Measurements from ENCODE around the gene UPF3B. TPM values are rescaled to one million over a fixed set of nuclear protein-coding genes. Genes with fewer than 3 reads are reported as not detected.
"Not testable (repeated sequence)": the region's sequence is repeated elsewhere in the genome, so short reads cannot be mapped to it uniquely, and the experiment has no call there.

Gene UPF3B
- total RNA-seq, 1 donor from 2014 or later, result 10.9 TPM

GRCh38 chrX:119833905-119834304 lies 18.9 kb downstream of the UPF3B start:
- Mint-ChIP-seq H3K27me3 (ENCODE audit: unreplicated experiment) (peaks cover 3% of the 10 kb centered on the region), H3K9me3 (ENCODE audit: unreplicated experiment) (no peaks in the 10 kb centered on the region), H3K4me3 (ENCODE audit: unreplicated experiment) (no peak overlapping the region), H3K36me3 (ENCODE audit: unreplicated experiment) (no peaks in the 10 kb centered on the region), H3K27ac (ENCODE audit: unreplicated experiment) (no peak overlapping the region), H3K4me1 (ENCODE audit: low read depth, unreplicated experiment) (no peaks in the 10 kb centered on the region)
- DNase-seq, result no peak
- no peak for TF ChIP-seq CTCF (IDR thresholded peaks at IDR 0.05; ENCODE audit: partially characterized antibody, unreplicated experiment)

GRCh38 chrX:119828446-119828845 lies 24.3 kb downstream of the UPF3B start:
- H3K9me3 Mint-ChIP-seq (ENCODE audit: unreplicated experiment), result no peaks in the 10 kb centered on the region
- no peaks in the 10 kb centered on the region for H3K4me1 Mint-ChIP-seq (ENCODE audit: low read depth, unreplicated experiment)
- no peaks in the 10 kb centered on the region for H3K36me3 Mint-ChIP-seq (ENCODE audit: unreplicated experiment)
- peaks cover 1% of the 10 kb centered on the region for H3K27me3 Mint-ChIP-seq (ENCODE audit: unreplicated experiment)
- no peak for TF ChIP-seq CTCF (IDR thresholded peaks at IDR 0.05; ENCODE audit: partially characterized antibody, unreplicated experiment)
- DNase-seq, result no peak
- no peak overlapping the region for H3K4me3 Mint-ChIP-seq (ENCODE audit: unreplicated experiment)
- no peak overlapping the region for H3K27ac Mint-ChIP-seq (ENCODE audit: unreplicated experiment)

GRCh38 chrX:119826399-119826959 lies 26.3 kb downstream of the UPF3B start:
- no peak overlapping the region for H3K4me3 Mint-ChIP-seq (ENCODE audit: unreplicated experiment)
- no peak for TF ChIP-seq CTCF (IDR thresholded peaks at IDR 0.05; ENCODE audit: partially characterized antibody, unreplicated experiment)
- no peaks in the 10 kb centered on the region for H3K4me1 Mint-ChIP-seq (ENCODE audit: low read depth, unreplicated experiment)
- no peak overlapping the region for H3K27ac Mint-ChIP-seq (ENCODE audit: unreplicated experiment)
- DNase-seq, result no peak
- H3K9me3 Mint-ChIP-seq (ENCODE audit: unreplicated experiment), result no peaks in the 10 kb centered on the region
- no peaks in the 10 kb centered on the region for H3K27me3 Mint-ChIP-seq (ENCODE audit: unreplicated experiment)
- H3K36me3 Mint-ChIP-seq (ENCODE audit: unreplicated experiment), result no peaks in the 10 kb centered on the region

- H3K4me1 Mint-ChIP-seq (ENCODE audit: low read depth, unreplicated experiment); H3K4me3 Mint-ChIP-seq (ENCODE audit: unreplicated experiment); H3K36me3 Mint-ChIP-seq (ENCODE audit: unreplicated experiment); H3K27ac Mint-ChIP-seq (ENCODE audit: unreplicated experiment); H3K27me3 Mint-ChIP-seq (ENCODE audit: unreplicated experiment); H3K9me3 Mint-ChIP-seq (ENCODE audit: unreplicated experiment); DNase-seq: not testable (repeated sequence)
Measured at GRCh38 chrX:119824221-119824620, 28.5 kb downstream of the UPF3B start.

GRCh38 chrX:119821703-119822102 lies 31.1 kb downstream of the UPF3B start:
- not testable (repeated sequence) for DNase-seq; H3K4me1 Mint-ChIP-seq (ENCODE audit: low read depth, unreplicated experiment); H3K27ac Mint-ChIP-seq (ENCODE audit: unreplicated experiment); H3K9me3 Mint-ChIP-seq (ENCODE audit: unreplicated experiment); H3K27me3 Mint-ChIP-seq (ENCODE audit: unreplicated experiment); H3K36me3 Mint-ChIP-seq (ENCODE audit: unreplicated experiment); H3K4me3 Mint-ChIP-seq (ENCODE audit: unreplicated experiment)

GRCh38 chrX:119817130-119817690 lies 35.6 kb downstream of the UPF3B start:
- H3K9me3 Mint-ChIP-seq (ENCODE audit: unreplicated experiment), result no peaks in the 10 kb centered on the region
- TF ChIP-seq CTCF (IDR thresholded peaks at IDR 0.05; ENCODE audit: partially characterized antibody, unreplicated experiment), result no peak

More at GRCh38 chrX:119817130-119817690, 35.6 kb downstream of the UPF3B start:
- no peaks in the 10 kb centered on the region for H3K27me3 Mint-ChIP-seq (ENCODE audit: unreplicated experiment)
- no peaks in the 10 kb centered on the region for H3K4me1 Mint-ChIP-seq (ENCODE audit: low read depth, unreplicated experiment)
- no peaks in the 10 kb centered on the region for H3K36me3 Mint-ChIP-seq (ENCODE audit: unreplicated experiment)
- no peak for DNase-seq
- no peak overlapping the region for H3K27ac Mint-ChIP-seq (ENCODE audit: unreplicated experiment)
- H3K4me3 Mint-ChIP-seq (ENCODE audit: unreplicated experiment), result no peak overlapping the region

All from glutamatergic neuron (in vitro differentiated cells).